Stimulated activated CD4-positive, alpha-beta T cell treated with anti-CD3 and anti-CD28 coated beads, Interleukin-1b, Interleukin-23, amount 100 ng/mL, for 24 hours (primary cell): ENCODE results near the gene EEFSEC.

Source experiments
- DNase-seq, 4 experiments: peaks; one replicate each; pipeline ENCODE4 v3.0.0-alpha.2; 2020; ENCODE audit warnings: low read depth in 4 of 4, low spot score in 1 of 4

Gene EEFSEC

GRCh38 chr3:128408693-128409623, 255.7 kb downstream of the EEFSEC start:
- DNase-seq: no peak

DNA sequence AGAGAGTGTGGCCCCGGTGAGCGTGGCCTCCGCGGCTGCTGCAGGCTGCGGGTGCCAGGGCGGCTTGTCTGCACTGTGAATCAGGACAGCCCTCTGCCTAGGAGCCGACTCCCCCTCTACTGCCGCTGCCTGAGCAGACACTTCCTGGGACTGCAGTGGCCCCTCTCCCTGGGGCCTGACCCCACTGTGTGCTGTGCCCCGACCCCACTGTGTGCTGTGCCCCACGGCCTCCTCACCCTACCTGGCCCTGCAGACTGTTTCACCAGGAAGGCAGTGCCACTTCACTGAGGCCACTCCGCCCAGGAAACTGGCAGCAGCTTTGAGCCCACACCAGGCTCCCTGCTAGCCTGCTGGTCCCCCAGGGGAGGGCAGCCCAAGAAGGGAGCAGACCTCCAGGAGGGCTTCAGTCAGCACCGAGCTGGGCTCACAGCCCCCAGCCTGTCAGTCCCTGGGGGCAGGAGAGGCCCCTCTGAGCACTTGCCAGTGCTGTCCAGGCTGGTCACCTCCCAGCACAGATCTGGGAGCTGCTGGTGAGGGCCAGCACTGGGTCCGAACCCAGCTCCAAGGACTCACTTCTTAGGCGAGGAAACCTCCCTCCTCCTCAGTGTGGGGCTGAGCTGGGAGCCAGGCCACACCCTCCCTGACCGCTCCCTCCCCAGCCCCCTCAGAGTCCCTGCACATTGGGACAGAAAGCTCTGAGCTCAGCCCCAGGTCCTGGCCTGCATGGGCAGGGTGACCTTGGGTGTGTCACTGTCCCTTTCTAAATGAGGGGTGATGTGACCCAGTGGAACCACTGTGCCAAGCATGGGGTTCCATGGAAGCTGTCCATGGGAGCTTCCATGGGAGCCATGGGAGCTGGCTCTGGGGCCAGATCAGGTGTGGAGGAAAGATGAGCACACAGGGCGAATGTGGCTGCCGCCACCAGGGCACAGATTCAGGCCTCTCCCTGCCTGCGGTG, 256.6 kb downstream of the EEFSEC start:
- no peak for DNase-seq

DNA sequence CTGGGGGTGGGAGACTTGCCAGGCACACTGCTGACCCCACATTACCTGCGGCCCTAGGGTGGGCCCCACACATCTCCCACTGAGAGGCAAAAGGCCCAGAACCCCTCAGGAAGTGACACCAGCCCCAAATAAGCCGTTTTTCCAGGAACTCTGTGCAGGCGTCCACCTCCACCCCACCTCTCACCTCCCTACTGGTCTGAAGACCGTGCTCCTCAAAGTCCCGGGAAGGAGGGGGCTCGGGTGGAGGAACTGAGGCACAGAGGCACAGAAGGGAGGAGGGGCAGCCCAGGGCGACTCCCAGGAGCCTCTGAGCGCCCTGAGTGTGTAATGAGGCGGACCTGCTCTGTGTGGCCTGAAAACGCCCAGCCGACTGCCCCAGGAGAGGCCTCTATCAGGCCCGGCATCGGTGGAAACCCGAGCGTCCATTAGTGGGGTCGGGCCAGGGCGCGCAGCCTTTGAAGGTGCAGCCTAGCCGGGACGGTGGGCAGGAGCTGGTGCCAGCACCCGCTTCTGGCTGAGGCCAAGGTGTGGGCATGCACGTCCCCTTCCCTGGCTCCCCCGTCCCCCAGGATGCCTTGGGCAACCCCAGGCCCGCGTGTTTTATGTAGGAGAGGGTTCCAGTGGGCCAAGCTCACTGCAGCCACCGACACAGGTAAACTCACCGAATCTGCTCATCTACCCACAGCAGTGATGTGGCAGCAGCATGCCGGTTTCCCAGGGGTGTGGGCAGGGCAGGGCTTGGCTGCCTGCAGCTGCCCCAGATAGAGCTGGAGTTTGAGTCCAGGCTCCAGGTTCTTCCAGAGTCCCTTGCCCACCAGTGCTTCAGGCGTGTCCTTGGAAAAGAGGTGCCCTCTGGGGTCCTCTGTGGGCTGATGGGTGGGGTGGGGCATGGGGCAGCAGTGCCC, 257.6 kb downstream of the EEFSEC start:
- DNase-seq: no peak

- no peak for DNase-seq
These were observed 258.3 kb downstream of the EEFSEC start for GRCh38 chr3:128411574-128412064.

- no peak for DNase-seq
These were observed 259.1 kb downstream of the EEFSEC start for GRCh38 chr3:128412180-128413002.

- no peak for DNase-seq
These were observed 259.7 kb downstream of the EEFSEC start for GRCh38 chr3:128413003-128413370.

- DNase-seq: no peak
These were observed 260.3 kb downstream of the EEFSEC start for GRCh38 chr3:128413413-128414205.

GRCh38 chr3:128415200-128415772, 262.0 kb downstream of the EEFSEC start:
- no peak for DNase-seq

GRCh38 chr3:128415773-128416577, 262.7 kb downstream of the EEFSEC start:
- DNase-seq: no peak

GRCh38 chr3:128416578-128417211, 263.4 kb downstream of the EEFSEC start:
- DNase-seq: no peak

DNA sequence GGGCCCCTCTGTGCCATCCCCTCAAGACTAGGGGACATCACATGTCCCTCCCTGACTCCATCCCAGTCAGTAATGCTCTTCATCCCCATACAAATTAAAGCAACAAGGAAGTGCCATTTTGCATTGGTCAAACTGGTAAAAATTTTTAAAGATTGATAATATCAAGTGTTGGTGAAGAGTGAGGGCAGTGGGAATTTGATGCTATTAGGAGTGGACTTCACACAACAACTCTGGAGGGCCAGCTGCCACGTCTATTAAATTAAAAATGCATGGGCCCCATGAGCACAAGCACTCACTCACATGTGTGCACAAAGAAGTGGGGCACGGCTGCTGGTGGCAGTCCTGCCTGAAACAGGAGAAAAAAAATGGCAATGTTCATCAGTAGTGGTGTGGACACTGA, 265.6 kb downstream of the EEFSEC start:
- no peak for DNase-seq

- no peak for DNase-seq
These were observed 266.0 kb downstream of the EEFSEC start for GRCh38 chr3:128419311-128419710.

GRCh38 chr3:128420289-128420688, 267.0 kb downstream of the EEFSEC start:
- no peak for DNase-seq

- no peak for DNase-seq
These were observed 267.6 kb downstream of the EEFSEC start for GRCh38 chr3:128420720-128421438.

GRCh38 chr3:128421439-128421836, 268.2 kb downstream of the EEFSEC start:
- no peak for DNase-seq

DNA sequence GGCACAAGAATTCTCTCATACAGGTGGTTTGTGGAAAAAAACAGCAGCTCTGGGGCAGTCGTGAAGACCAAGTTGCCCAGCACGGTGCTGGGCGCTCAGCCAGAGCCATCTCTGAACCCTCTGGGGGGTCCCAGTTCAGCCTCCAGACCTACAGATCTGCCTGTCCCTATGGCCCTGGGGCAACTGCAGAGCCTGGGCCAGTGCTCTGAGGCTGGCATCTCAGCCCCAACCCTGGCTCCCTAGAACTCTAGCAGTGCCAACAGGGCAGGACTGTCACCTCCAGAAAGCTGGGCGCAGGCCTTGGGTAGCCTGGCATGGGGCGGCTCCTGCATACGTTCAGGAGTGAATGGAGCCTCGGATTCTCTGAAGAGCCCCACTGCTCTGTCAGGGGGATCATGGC, 268.7 kb downstream of the EEFSEC start:
- DNase-seq: no peak
